GM12872 (cell line): Measurements from ENCODE around the gene MAP2K1.
A peak's percentile ranks its signal among the peaks of the same experiment; 100 is the strongest.

Source experiments
- CTCF ChIP-seq: IDR thresholded peaks from 3 replicates; pipeline ENCODE4 v1.5.1; 2011; ENCODE audit warnings: low read depth, mild to moderate bottlenecking, low read length, moderate library complexity; ENCODE audit not compliant: insufficient read depth

The MAP2K1 gene

GRCh38 chr15:66488525-66488924, 101.8 kb downstream of the MAP2K1 start:
- TF ChIP-seq CTCF: no peak

- no peak for TF ChIP-seq CTCF
These were observed 102.6 kb downstream of the MAP2K1 start for GRCh38 chr15:66489179-66489791.

- no peak for TF ChIP-seq CTCF
These were observed 105.1 kb downstream of the MAP2K1 start for GRCh38 chr15:66491846-66492245.

- TF ChIP-seq CTCF: no peak
These were observed 107.5 kb downstream of the MAP2K1 start for GRCh38 chr15:66494262-66494661.

GRCh38 chr15:66496951-66497501, 110.3 kb downstream of the MAP2K1 start:
- TF ChIP-seq CTCF: no peak

- peak; percentile 92 for TF ChIP-seq CTCF
These were observed 111.1 kb downstream of the MAP2K1 start, which contains the start of gene SNAPC5 for GRCh38 chr15:66497502-66498455. TSS of gene SNAPC5 (minus strand) at chr15:66497762. CDS start at chr15:66497731, 31 bp downstream.
